HEK293 (cell line): ENCODE measurements around the gene TAS2R8.

Experiments used
- CTCF ChIA-PET: fragments of 350-600 bp; formaldehyde crosslinking; extraction: SDS; loops from one replicate; lab custom pipeline; 2021; ENCODE audit warnings: antibody characterized with exemption; lab: Yijun Ruan, JAX
- POLR2A ChIA-PET: fragments of 300-600 bp; formaldehyde crosslinking; extraction: SDS; loops from one replicate; lab custom pipeline; 2020; ENCODE audit warnings: antibody characterized with exemption, inconsistent platforms; lab: Yijun Ruan, JAX
- H3K27ac ChIP-seq: fragments of 200-500 bp; sonication (Bioruptor generic); 2 replicates; pipeline ENCODE4 v1.5.1; 2014; ENCODE audit warnings: low read depth, low read length, control low read depth, inconsistent platforms; ENCODE audit errors: extremely low read depth
- H3K36me3 ChIP-seq, 2 experiments: fragments of 200-500 bp in 1 of 2; sonication (Bioruptor generic) in 1 of 2; 1 replicate in 1 of 2; 2 replicates in 1 of 2; pipeline ENCODE4 v1.5.1; 2014 to 2017; ENCODE audit warnings: inconsistent platforms in 2 of 2, low read length in 2 of 2; ENCODE audit not compliant: control insufficient read depth in 2 of 2, insufficient read depth in 1 of 2
- H3K4me1 ChIP-seq: fragments of 200-500 bp; sonication (Bioruptor generic); 2 replicates; pipeline ENCODE4 v1.5.1; 2014; ENCODE audit warnings: mild to moderate bottlenecking, low read length, inconsistent platforms; ENCODE audit not compliant: control insufficient read depth, insufficient read depth
- H3K4me3 ChIP-seq: 2 replicates; pipeline ENCODE4 v1.5.1; 2011; ENCODE audit warnings: low read depth, mild to moderate bottlenecking, control low read depth, low read length, moderate library complexity
- H3K9me3 ChIP-seq: fragments of 200-500 bp; sonication (Bioruptor generic); 2 replicates; pipeline ENCODE4 v1.5.1; 2014; ENCODE audit warnings: low read depth, low read length, inconsistent platforms; ENCODE audit not compliant: control insufficient read depth, insufficient read depth
- BCL11A ChIP-seq: fragments of 450-650 bp; formaldehyde crosslinking; IDR thresholded peaks from 2 replicates; pipeline ENCODE4 v1.5.1; 2016; ENCODE audit warnings: low read depth, missing biosample characterization, missing genetic modification characterization
- GLIS1 ChIP-seq: fragments of 450-650 bp; formaldehyde crosslinking; IDR thresholded peaks from 2 replicates; pipeline ENCODE4 v1.5.1; 2016; ENCODE audit warnings: missing biosample characterization, missing genetic modification characterization
- KLF10 ChIP-seq: fragments of 450-650 bp; IDR thresholded peaks from 2 replicates; pipeline ENCODE4 v1.5.1; 2018; ENCODE audit warnings: missing biosample characterization, mild to moderate bottlenecking, missing genetic modification characterization
- PATZ1 ChIP-seq: fragments of 450-650 bp; formaldehyde crosslinking; IDR thresholded peaks from 2 replicates; pipeline ENCODE4 v1.5.1; 2016; ENCODE audit warnings: missing biosample characterization, missing genetic modification characterization
- REPIN1 ChIP-seq: fragments of 450-650 bp; formaldehyde crosslinking; IDR thresholded peaks from 2 replicates; pipeline ENCODE4 v1.5.1; 2017; ENCODE audit warnings: missing biosample characterization, missing genetic modification characterization, low read depth
- SCRT2 ChIP-seq: fragments of 450-650 bp; formaldehyde crosslinking; IDR thresholded peaks from 2 replicates; pipeline ENCODE4 v1.5.1; 2016; ENCODE audit warnings: missing biosample characterization, missing genetic modification characterization
- ZEB2 ChIP-seq: fragments of 450-650 bp; formaldehyde crosslinking; IDR thresholded peaks from 2 replicates; pipeline ENCODE4 v1.5.1; 2016; ENCODE audit warnings: missing biosample characterization, missing genetic modification characterization
- ZNF121 ChIP-seq: fragments of 450-650 bp; formaldehyde crosslinking; IDR thresholded peaks from 2 replicates; pipeline ENCODE4 v1.5.1; 2016; ENCODE audit warnings: missing biosample characterization, missing genetic modification characterization
- ZNF223 ChIP-seq: fragments of 450-650 bp; formaldehyde crosslinking; IDR thresholded peaks from 2 replicates; pipeline ENCODE4 v1.5.1; 2016; ENCODE audit warnings: missing biosample characterization, missing genetic modification characterization
- ZNF24 ChIP-seq: fragments of 450-650 bp; formaldehyde crosslinking; IDR thresholded peaks from 2 replicates; pipeline ENCODE4 v1.5.1; 2016; ENCODE audit warnings: missing biosample characterization, missing genetic modification characterization
- ZNF292 ChIP-seq: fragments of 450-650 bp; formaldehyde crosslinking; IDR thresholded peaks from 2 replicates; pipeline ENCODE4 v1.5.1; 2016; ENCODE audit warnings: low read depth, missing biosample characterization, missing genetic modification characterization, borderline replicate concordance
- ZNF37A ChIP-seq: fragments of 450-650 bp; IDR thresholded peaks from 2 replicates; pipeline ENCODE4 v1.5.1; 2018; ENCODE audit warnings: missing biosample characterization, missing genetic modification characterization
- ZNF394 ChIP-seq: fragments of 450-650 bp; formaldehyde crosslinking; IDR thresholded peaks from 2 replicates; pipeline ENCODE4 v1.5.1; 2016; ENCODE audit warnings: missing biosample characterization, missing genetic modification characterization, mild to moderate bottlenecking, moderate library complexity, borderline replicate concordance
- ZNF416 ChIP-seq: fragments of 450-650 bp; formaldehyde crosslinking; IDR thresholded peaks from 2 replicates; pipeline ENCODE4 v1.5.1; 2016; ENCODE audit warnings: missing biosample characterization, missing genetic modification characterization
- ZNF518A ChIP-seq: fragments of 450-650 bp; formaldehyde crosslinking; conservative IDR thresholded peaks from 2 replicates; pipeline ENCODE4 v1.5.1; 2016; ENCODE audit warnings: low read depth, missing biosample characterization, missing genetic modification characterization
- ZNF626 ChIP-seq: fragments of 450-650 bp; sonication (Bioruptor Pico); formaldehyde crosslinking; IDR thresholded peaks from 2 replicates; pipeline ENCODE4 v1.5.1; 2018; ENCODE audit warnings: missing biosample characterization, missing genetic modification characterization, inconsistent platforms
- ZSCAN23 ChIP-seq: fragments of 450-650 bp; formaldehyde crosslinking; IDR thresholded peaks from 2 replicates; pipeline ENCODE4 v1.5.1; 2016; ENCODE audit warnings: missing biosample characterization, missing genetic modification characterization
- TF ChIP-seq, protein P1 (sequence below): fragments of 450-650 bp; formaldehyde crosslinking; IDR thresholded peaks from 2 replicates; pipeline ENCODE4 v1.5.1; 2017; ENCODE audit warnings: missing biosample characterization, missing genetic modification characterization

TAS2R8 gene

DNA sequence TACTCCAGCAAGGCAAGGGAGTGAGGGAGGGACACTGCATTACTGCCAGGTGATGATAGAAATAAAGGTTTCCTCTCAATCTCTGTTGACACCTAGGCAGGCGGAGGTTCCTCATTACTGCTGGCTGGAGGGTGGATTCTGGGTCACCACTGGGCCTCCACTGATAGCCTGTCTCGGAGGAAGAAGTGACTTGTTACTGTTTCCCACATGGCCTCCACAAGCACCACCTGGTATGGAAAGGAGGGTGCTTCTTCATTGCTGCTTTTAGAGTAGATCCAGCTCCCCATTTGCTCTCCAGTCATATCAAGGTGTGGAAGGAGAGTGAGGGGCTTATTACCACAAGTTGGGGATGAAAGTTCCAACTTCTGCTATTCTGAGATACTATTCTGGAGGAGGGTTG is 35.8 kb upstream of the TAS2R8 start:
- Histone ChIP-seq H3K4me3 (no peak overlapping the region), H3K9me3 (no peaks in the 10 kb centered on the region), H3K36me3 (peaks cover 0 to 4% of the 10 kb centered on the region in 2 experiments; a peak in 1 of 3 replicates), H3K27ac (no peak overlapping the region), H3K4me1 (no peaks in the 10 kb centered on the region)
- POLR2A ChIA-PET: no interaction called here
- no peak for TF ChIP-seq ZEB2 (tag by site-specific recombination)
- TF ChIP-seq ZNF223: no peak
- no peak for TF ChIP-seq ZNF394 (tag by site-specific recombination)
- no peak for TF ChIP-seq GLIS1 (tag by site-specific recombination)
- no peak for TF ChIP-seq ZNF518A
- no peak for TF ChIP-seq REPIN1 (tag by site-specific recombination)
- no peak for TF ChIP-seq BCL11A (tag by site-specific recombination)
- no peak for TF ChIP-seq KLF10
- no peak for TF ChIP-seq ZNF292
- no peak for TF ChIP-seq ZNF37A (tag by site-specific recombination)
- TF ChIP-seq ZNF121: no peak
- no peak for TF ChIP-seq ZNF24 (tag by site-specific recombination)
- TF ChIP-seq, protein P1, sequence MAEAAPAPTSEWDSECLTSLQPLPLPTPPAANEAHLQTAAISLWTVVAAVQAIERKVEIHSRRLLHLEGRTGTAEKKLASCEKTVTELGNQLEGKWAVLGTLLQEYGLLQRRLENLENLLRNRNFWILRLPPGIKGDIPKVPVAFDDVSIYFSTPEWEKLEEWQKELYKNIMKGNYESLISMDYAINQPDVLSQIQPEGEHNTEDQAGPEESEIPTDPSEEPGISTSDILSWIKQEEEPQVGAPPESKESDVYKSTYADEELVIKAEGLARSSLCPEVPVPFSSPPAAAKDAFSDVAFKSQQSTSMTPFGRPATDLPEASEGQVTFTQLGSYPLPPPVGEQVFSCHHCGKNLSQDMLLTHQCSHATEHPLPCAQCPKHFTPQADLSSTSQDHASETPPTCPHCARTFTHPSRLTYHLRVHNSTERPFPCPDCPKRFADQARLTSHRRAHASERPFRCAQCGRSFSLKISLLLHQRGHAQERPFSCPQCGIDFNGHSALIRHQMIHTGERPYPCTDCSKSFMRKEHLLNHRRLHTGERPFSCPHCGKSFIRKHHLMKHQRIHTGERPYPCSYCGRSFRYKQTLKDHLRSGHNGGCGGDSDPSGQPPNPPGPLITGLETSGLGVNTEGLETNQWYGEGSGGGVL (tag by site-specific recombination): no peak
- CTCF ChIA-PET: no interaction called here

- POLR2A ChIA-PET: no interaction called here
- H3K4me3 ChIP-seq: no peak overlapping the region
- no peaks in the 10 kb centered on the region for H3K4me1 ChIP-seq
- no peak for TF ChIP-seq ZSCAN23 (tag by site-specific recombination)
- TF ChIP-seq ZNF416 (tag by site-specific recombination): no peak
- no peak for TF ChIP-seq PATZ1 (tag by site-specific recombination)
- no peak for TF ChIP-seq ZNF626 (tag by site-specific recombination)
- no peak for TF ChIP-seq SCRT2 (tag by site-specific recombination)
- peaks cover 0 to 4% of the 10 kb centered on the region in 2 experiments; a peak in 1 of 3 replicates for H3K36me3 ChIP-seq
- CTCF ChIA-PET: no interaction called here
- no peak overlapping the region for H3K27ac ChIP-seq
- H3K9me3 ChIP-seq: no peaks in the 10 kb centered on the region
These were observed 31.4 kb upstream of the TAS2R8 start for GRCh38 chr12:10838461-10838860.
